Lower lobe of right lung (tissue), 2 donors: Measurements from ENCODE around the gene BRD8. TPM values are rescaled to one million over a fixed set of nuclear protein-coding genes. Genes with fewer than 3 reads are reported as not detected.

Experiments
- ATAC-seq, 2 donors: fragments of 200-7000 bp; cut with Tn5 transposase; one replicate each; pipeline ENCODE4 v1.9.1; 2020 to 2022; ENCODE audit warnings: mild to moderate bottlenecking in 2 of 2, moderate library complexity in 2 of 2
- DNase-seq: peaks from one replicate; pipeline ENCODE4 v3.0.0-alpha.2; 2020
- H3K27ac ChIP-seq: fragments of 200-600 bp; one replicate; pipeline ENCODE4 v1.8.0; 2022
- H3K27me3 ChIP-seq: fragments of 200-600 bp; one replicate; pipeline ENCODE4 v1.8.0; 2022; ENCODE audit warnings: low read depth
- H3K36me3 ChIP-seq: fragments of 200-600 bp; one replicate; pipeline ENCODE4 v1.8.0; 2022; ENCODE audit warnings: mild to moderate bottlenecking
- H3K4me1 ChIP-seq: fragments of 200-600 bp; one replicate; pipeline ENCODE4 v1.8.0; 2022
- H3K4me3 ChIP-seq: fragments of 200-600 bp; one replicate; pipeline ENCODE4 v1.8.0; 2022; ENCODE audit warnings: mild to moderate bottlenecking
- H3K9me3 ChIP-seq: fragments of 200-600 bp; one replicate; pipeline ENCODE4 v1.8.0; 2022
- intact Hi-C: fragments of 100-400 bp; cut with DNase I; formaldehyde crosslinking; loops from one replicate; pipeline ENCODE4 v1.11.0; 2022
- total RNA-seq: library from RNA; stranded (reverse); fragmentation: NEBNext Ultra II Directional; extraction: Animal tissue kit (Norgen Biotek cat#: 25700); gene quantifications from one replicate; pipeline ENCODE4 v1.2.1, GENCODE V29; 2021
- TF ChIP-seq, protein P1 (sequence below): fragments of 200-600 bp; IDR thresholded peaks from one replicate; pipeline ENCODE4 v1.8.0; 2022; ENCODE audit warnings: antibody characterized with exemption, mild to moderate bottlenecking
- donor health status: DM: no; HTN: yes; CAD: no; lungs with severe emphysema.

The BRD8 gene
- total RNA-seq, 1 donor from 2014 or later = 56.9 TPM

DNA sequence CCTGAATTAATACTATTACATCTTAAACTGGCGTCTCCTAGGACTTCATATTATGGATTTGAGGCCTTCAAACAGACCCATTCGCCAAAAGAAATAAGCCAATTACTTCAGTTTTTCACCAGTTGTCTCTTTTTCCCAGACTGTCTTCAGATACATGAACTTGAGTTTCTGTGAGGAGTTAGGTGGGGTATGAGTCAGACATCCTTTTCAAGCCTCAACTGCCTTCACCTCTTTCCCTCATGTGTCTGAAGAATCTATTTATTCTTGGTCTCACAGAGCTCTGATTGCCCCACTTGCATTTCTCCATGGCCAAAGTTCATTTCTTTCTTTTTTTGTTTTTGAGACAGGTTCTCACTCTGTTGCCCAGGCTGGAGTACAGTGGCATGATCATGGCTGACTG lies 82.1 kb downstream of the BRD8 start:
- no peak overlapping the region for H3K27ac ChIP-seq
- no peak for DNase-seq
- TF ChIP-seq, protein P1, sequence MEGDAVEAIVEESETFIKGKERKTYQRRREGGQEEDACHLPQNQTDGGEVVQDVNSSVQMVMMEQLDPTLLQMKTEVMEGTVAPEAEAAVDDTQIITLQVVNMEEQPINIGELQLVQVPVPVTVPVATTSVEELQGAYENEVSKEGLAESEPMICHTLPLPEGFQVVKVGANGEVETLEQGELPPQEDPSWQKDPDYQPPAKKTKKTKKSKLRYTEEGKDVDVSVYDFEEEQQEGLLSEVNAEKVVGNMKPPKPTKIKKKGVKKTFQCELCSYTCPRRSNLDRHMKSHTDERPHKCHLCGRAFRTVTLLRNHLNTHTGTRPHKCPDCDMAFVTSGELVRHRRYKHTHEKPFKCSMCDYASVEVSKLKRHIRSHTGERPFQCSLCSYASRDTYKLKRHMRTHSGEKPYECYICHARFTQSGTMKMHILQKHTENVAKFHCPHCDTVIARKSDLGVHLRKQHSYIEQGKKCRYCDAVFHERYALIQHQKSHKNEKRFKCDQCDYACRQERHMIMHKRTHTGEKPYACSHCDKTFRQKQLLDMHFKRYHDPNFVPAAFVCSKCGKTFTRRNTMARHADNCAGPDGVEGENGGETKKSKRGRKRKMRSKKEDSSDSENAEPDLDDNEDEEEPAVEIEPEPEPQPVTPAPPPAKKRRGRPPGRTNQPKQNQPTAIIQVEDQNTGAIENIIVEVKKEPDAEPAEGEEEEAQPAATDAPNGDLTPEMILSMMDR = no peak
- H3K9me3 ChIP-seq = no peaks in the 10 kb centered on the region
- intact Hi-C loops = no loop called here
- H3K36me3 ChIP-seq = no peaks in the 10 kb centered on the region
- no peak for ATAC-seq
- no peak overlapping the region for H3K4me3 ChIP-seq
- no peaks in the 10 kb centered on the region for H3K4me1 ChIP-seq
- peaks cover 6% of the 10 kb centered on the region for H3K27me3 ChIP-seq

DNA sequence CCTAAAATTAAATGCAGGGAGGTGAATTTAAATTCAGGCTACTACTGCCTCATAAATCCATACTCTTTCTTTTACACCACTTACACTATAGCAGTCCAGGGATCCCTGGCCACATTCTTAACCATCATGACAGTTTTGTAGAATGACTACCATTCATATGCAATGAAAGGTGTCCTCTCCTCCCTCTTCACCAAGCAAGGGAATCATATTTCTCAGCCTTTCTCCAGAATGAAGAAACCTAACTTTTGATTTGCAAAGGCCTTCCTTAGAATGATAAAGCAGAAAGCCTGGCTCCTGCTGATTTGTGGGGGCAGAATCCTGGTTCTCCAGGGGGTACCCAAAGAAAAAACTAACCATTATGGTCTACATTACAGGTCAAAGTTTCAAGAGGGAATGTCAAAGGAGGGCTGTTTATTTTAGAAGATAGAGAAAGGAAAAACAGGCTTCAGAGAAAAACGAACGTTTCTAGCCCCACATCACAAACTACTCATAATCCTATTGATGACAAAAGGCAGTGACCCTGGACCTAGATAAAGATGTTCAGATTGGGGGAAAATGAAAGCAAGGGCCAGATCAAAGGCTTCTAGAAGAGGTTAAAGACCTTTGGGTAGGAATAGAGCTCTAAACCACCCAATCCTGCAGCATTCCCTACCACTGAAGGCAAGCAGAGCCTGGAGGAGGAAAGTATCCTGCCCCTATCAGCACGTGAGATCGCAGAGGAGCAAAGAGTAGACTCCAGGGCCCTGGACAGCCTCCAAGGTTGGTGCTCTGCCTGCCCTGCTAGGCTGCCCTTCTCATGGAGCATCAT lies 83.1 kb downstream of the BRD8 start:
- Histone ChIP-seq H3K36me3 (no peaks in the 10 kb centered on the region), H3K4me3 (no peak overlapping the region), H3K9me3 (no peaks in the 10 kb centered on the region), H3K4me1 (no peaks in the 10 kb centered on the region), H3K27ac (no peak overlapping the region), H3K27me3 (peaks cover 9% of the 10 kb centered on the region)
- DNase-seq (no peak), ATAC-seq (no peak)
- TF ChIP-seq, protein P1 = no peak
- intact Hi-C loops = no loop called here

DNA sequence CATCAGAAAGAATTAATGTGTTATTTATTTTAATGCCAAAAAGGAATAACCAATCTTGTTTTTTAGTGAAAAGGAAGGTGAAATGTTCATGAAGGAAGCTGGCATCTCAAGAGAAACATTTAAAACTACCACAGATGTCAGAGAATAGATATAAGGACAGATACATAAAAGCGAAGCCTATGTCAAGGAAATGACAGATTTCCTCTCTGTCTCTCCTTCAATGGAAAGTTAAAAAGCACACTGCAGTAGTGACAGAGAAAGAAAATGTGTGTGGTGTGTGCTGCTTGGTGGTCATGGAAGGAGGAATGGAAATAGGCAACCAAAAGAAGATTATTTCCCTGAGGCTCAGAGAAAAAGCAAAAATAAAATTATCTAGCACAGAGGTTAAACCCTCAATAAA lies 85.4 kb downstream of the BRD8 start:
- no peaks in the 10 kb centered on the region for H3K36me3 ChIP-seq
- no peak overlapping the region for H3K4me3 ChIP-seq
- no peaks in the 10 kb centered on the region for H3K4me1 ChIP-seq
- ATAC-seq (no peak), DNase-seq (no peak)
- intact Hi-C loops = no loop called here
- TF ChIP-seq, protein P1 = no peak
- no peaks in the 10 kb centered on the region for H3K9me3 ChIP-seq
- peaks cover 3% of the 10 kb centered on the region for H3K27me3 ChIP-seq
- H3K27ac ChIP-seq = no peak overlapping the region

DNA sequence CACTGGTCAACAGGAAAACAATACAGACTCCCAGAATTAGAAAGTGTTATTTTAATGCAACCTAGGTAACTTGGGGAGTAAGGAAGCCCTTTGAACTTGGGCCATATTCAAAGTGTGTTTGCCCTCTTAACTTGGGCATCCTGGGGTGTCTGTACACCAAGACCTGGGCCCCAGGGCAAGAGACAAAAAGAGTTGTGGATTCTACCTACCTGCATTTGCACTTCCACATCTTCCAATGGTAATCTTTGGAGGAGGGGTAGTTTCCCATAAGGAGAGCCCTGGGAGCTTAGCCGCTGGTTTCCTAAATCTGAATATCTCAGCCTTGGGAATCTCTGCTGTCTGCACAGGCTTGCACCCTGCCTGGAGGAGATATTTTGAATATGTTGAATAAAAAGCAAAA lies 86.1 kb downstream of the BRD8 start:
- TF ChIP-seq, protein P1 = no peak
- Histone ChIP-seq H3K27ac (no peak overlapping the region), H3K4me3 (no peak overlapping the region), H3K4me1 (no peaks in the 10 kb centered on the region), H3K27me3 (peaks cover 3% of the 10 kb centered on the region), H3K36me3 (no peaks in the 10 kb centered on the region), H3K9me3 (no peaks in the 10 kb centered on the region)
- intact Hi-C loops = no loop called here
- ATAC-seq (no peak), DNase-seq (no peak)

DNA sequence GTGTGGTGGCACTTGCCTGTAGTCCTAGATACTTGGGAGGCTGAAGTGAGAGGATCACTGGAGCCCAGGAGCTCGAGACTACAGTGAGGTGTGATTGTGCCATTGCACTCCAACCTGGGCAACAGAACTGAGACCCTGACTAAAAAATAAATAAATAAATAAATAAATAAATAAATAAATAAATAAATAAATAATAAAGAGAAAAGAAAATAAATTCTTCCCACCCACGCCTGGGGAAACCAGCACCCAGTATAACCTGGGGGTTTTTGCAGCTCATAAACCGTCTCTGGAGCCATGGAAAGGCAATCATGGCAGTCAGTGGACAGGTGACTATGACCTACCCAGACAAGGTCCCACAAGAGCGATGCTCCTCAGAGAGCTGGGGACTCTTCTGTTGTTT lies 86.7 kb downstream of the BRD8 start:
- ATAC-seq = no peak
- Histone ChIP-seq H3K4me1 (no peaks in the 10 kb centered on the region), H3K27me3 (peaks cover 3% of the 10 kb centered on the region), H3K9me3 (no peaks in the 10 kb centered on the region), H3K36me3 (no peaks in the 10 kb centered on the region), H3K4me3 (no peak overlapping the region), H3K27ac (no peak overlapping the region)
- DNase-seq = no peak
- TF ChIP-seq, protein P1 = no peak
- intact Hi-C loops = no loop called here

Other genes starting within 250 kb of the BRD8 start
- gene FAM13B, start 145.6 kb downstream of the BRD8 start, total RNA-seq = 42.9 TPM
- gene WNT8A, start 94.6 kb downstream of the BRD8 start, total RNA-seq = not detected
- 7.3 TPM for gene NME5, start 39.2 kb downstream of the BRD8 start, total RNA-seq
- gene KIF20A, start 482 bp upstream of the BRD8 start, total RNA-seq = 1.2 TPM
- gene CDC23, start 34.7 kb upstream of the BRD8 start, total RNA-seq = 21.5 TPM
- gene GFRA3, start 96.0 kb upstream of the BRD8 start, total RNA-seq = 0.53 TPM
- gene CDC25C, start 153.2 kb upstream of the BRD8 start, total RNA-seq = 0.47 TPM
- gene FAM53C, start 159.6 kb upstream of the BRD8 start, total RNA-seq = 23.3 TPM
- gene KDM3B, start 174.1 kb upstream of the BRD8 start, total RNA-seq = 67.1 TPM